ENCODE results near the gene PGPEP1.

Gene PGPEP1, protein sequence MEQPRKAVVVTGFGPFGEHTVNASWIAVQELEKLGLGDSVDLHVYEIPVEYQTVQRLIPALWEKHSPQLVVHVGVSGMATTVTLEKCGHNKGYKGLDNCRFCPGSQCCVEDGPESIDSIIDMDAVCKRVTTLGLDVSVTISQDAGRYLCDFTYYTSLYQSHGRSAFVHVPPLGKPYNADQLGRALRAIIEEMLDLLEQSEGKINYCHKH

GRCh38 chr19:18340190-18340989 is at the start of gene PGPEP1:
TSS of gene PGPEP1 (plus strand) at chr19:18340598. CDS start at chr19:18340682, 84 bp downstream.
- DNase-seq: peak; percentile 18 to 59 (median 39)

DNA sequence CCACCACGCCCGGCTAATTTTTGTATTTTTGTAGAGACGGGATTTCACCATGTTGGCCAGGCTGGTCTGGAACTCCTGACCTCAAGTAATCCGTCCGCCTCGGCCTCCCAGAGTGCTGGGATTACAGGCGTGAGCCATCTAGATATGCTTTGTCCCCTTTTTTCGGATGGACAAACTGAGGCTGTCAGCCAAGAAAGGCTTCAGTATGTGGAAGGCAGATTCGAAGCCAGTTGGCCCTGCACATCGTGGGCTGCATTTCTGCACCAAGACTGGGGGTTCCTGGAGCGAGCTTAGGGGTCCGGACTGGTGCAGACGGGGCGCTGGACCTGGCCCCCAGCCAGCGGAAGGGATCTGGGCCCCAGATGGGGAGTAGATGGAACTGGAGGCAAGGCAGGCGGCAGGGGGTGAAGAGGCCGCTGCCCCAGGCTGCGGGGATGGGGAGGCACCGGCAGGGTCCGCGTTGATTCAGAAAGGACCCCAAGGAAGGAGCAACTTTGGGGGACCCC is 49.3 kb upstream of the PGPEP1 start:
- DNase-seq: peak in 3 of 6 experiments; percentile 38 to 62 (median 44)

GRCh38 chr19:18291590-18292461 is 48.6 kb upstream of the PGPEP1 start:
- peak; percentile 50 to 78 (median 63) for DNase-seq

DNA sequence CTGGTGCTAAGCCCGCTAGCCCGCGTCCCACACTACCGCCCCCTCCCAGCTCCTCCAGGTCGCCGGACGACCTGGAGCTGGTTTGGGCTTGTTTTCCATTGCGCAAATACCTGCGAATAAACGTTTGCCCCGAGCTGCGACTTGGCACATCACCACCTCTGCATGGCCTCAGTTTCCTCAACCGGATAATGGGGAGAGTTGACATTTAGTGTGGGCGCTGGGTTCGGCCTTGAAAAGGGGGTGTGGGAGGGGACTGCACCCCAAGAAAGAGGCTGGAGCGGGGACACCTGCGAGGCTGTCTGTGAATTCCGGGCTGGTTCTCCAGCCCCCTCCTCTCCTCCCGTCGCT is 48.0 kb upstream of the PGPEP1 start:
- peak in 4 of 6 experiments; percentile 32 to 54 (median 44) for DNase-seq

DNA sequence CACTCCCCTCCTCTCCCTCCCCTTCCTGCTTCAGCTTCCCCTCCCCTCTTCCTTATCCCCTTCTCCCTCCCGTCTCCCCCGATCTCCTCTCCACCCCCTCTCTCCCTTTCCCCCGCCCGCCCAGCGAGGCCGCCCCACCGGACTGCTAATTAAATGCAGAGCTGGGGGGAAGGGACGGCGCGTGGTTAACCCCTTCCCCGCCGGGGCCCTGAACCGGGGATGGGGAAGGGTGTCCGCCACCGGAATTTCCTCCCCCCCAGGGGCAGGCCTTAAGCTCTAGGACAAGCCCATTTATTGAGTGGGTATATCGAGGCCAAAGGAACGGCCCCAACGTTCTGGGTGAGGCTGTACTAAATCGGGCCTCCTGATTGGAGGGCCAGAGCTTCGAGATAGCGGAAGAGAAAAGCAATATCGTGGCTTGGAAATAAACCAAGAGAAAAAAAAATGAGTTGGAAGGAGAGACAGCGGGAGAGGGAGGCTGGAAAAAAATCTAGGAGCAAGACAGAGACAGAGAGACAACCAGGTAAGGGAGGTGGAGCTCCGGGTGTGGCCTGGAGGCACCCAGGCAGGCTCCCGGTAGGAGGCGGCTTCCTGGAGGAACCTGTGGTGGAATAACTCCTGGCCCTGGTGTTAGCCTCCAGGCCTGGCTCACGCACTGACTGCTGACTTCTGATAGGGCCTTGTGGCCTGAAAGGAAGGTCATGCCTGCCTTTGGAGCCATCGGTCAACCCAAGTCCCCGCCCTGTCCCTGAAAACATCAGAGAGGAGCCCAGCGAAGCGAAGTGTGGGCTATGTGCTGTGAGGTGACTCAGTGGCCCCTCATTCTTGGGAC is 47.4 kb upstream of the PGPEP1 start:
- DNase-seq: peak in 1 of 6 experiments; percentile 38

DNA sequence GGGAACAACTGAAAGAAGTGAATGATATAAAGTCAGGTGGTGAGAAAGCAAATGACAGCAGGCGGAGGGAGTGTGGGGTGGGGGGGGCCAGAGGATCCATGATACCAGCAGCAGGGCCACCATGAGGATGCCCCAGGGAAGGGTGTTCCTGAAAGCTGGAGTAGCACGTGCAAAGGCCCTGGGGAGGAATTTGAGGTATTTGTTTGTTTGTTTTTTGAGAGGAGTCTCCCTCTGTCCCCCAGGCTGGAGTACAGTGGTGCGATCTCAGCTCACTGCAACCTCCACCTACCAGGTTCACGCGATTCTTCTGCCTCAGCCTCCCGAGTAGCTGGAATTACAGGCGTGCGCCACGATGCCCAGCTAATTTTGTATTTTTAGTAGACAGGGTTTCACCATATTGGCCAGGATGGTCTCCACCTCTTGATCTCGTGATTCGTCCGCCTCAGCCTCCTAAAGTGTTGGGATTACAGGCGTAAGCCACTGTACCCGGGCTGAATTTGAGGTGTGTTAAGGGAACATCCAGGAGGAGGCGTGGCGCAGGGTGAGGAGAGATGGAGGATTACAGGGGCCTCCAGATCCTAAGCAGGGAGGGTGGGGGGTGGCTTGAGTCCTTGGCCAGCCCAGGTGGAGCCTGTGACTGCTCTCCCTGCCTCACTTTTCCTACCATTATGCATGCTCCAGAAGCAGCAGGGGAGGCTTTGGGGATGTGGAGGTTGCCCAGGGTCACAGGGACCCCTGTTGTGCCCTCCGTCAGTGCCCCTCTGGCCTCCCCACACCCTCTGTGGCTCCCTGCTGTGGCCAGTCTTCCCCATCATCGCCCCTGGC is 46.5 kb upstream of the PGPEP1 start:
- no peak for DNase-seq

DNA sequence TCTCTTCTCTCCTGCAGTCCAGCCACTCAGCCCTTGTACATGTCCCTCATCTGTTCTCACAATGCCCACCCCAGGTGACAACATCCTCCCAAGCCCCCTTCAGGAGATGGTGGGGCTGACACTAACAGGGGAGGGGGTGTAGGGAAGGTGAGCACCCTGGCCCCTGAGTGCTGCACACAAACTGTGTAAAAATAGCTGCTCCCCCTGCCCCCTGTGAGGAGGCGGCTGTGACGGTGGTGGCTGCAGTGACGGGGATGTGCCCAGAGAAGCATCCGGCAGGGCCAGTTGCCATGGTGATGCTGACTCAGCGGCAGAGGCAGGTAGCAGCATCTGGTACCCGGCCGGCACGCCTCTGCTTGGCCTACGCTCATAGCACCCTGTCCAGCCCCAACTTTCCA is 45.9 kb upstream of the PGPEP1 start:
- DNase-seq: peak; percentile 72 to 83 (median 80)

- no peak for DNase-seq
Measured at GRCh38 chr19:18295034-18295451, 45.4 kb upstream of the PGPEP1 start.

DNA sequence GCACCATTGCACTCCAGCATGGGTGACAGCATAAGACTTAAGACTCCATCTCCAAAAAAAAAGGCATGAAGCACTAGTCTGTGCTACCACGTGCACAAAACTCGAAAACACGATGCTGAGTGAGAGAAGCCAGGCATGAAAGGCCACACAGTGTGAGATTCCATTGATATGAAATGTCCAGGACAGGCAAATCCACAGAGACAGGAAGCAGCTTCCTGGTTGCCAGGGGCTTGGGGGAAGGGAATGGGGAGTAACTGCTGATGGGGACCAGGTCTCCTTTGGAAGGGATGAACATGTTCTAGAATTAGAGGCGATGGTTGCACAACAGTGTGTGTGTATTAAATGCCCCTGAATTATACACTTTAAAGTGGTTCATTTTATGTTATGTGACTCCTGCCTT is 43.1 kb upstream of the PGPEP1 start:
- DNase-seq: no peak

DNA sequence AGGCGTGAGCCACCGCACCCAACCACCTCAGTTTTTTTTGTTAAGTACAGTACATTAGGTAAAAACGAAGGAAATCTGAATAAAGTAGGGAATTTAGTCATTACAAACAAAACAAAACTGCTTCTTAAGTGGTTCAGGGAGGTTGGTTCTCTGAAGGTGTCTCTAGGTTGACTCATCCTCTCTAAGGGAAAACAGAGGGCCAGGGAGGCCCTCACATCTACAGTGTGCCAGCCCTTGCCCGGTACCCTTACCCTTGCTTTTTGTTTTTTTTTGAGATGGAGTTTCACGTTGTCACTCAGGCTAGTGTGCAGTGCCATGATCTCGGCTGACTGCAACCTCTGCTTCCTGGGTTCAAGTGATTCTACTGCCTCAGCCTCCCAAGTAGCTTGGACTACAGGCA is 41.8 kb upstream of the PGPEP1 start:
- DNase-seq: no peak

DNA sequence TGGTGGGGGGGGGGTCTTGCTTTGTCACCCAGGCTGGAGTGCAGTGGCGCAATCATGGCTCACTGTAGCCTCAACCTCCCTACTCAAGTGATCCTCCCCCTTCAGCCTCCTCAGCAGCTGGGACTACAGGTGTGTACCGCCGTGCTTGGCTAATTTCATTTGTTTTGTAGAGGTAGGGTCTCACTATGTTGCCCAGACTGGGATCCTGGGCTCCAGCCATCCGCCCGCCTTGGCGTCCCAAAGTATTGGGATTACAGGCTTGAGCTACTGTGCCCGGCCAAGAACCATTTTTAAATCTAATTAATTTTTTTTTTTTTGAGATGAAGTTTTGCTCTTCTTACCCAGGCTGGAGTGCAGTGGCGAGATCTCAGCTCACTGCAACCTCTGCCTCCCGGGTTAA is 40.7 kb upstream of the PGPEP1 start:
- DNase-seq: no peak

DNA sequence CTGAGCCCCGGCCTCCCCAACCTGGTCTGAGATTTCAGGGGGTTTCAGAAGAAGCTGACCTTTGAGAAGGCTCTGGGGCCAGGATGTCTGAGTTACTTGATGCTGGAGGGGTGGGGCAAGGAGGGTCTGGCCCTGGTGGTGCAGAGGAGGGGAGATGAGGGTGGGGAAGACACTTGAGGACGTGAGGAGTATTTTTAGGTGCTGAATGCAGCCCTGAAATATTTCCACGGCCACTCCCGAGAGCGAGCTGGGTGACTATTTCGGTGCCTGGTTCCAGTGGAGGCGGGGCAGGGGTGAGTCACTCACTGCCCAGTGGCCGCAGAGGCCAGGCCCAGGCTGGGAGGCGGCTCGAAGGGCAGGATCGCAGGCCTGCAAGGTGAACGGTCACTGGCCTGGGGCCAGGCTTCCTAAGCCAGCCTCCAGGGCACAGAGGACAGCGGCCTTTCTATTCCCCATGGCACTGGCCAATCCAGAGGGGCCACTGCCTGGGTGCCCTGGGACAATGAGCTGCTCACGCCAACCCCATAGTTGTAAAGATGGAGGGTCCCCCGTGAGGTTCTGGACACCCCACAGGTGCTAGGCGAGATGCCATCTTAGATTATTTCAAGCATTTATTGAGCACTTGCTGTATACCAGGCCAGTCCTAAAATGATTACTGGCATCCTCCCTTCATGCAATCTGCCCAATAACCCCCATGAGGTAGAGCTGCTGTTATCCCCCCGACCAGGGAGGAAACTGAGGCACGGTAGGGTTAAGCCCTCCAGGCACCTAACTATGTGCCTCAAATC is 39.3 kb upstream of the PGPEP1 start:
- DNase-seq: no peak

DNA sequence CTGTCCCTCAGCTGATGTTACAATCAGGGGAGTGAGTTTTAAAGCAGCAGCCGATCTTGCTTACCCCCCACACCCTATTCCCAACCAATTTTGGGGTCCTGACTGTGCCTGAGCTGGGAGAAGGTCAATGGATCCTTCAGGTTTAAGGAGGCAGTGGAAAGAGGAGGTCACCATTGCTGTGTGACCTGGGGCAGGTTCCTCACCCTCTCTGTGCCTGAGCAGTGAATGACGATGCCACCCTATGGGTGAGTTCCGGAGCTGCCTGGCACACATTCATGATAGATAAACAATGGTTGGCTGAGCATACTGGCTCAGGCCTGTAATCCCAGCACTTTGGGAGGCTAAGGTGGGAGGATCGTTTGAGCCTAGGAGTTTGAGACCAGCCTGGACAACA is 38.7 kb upstream of the PGPEP1 start:
- no peak for DNase-seq

GRCh38 chr19:18304208-18304457 is 36.3 kb upstream of the PGPEP1 start:
- DNase-seq: peak in 2 of 6 experiments; percentile 39 to 40

DNA sequence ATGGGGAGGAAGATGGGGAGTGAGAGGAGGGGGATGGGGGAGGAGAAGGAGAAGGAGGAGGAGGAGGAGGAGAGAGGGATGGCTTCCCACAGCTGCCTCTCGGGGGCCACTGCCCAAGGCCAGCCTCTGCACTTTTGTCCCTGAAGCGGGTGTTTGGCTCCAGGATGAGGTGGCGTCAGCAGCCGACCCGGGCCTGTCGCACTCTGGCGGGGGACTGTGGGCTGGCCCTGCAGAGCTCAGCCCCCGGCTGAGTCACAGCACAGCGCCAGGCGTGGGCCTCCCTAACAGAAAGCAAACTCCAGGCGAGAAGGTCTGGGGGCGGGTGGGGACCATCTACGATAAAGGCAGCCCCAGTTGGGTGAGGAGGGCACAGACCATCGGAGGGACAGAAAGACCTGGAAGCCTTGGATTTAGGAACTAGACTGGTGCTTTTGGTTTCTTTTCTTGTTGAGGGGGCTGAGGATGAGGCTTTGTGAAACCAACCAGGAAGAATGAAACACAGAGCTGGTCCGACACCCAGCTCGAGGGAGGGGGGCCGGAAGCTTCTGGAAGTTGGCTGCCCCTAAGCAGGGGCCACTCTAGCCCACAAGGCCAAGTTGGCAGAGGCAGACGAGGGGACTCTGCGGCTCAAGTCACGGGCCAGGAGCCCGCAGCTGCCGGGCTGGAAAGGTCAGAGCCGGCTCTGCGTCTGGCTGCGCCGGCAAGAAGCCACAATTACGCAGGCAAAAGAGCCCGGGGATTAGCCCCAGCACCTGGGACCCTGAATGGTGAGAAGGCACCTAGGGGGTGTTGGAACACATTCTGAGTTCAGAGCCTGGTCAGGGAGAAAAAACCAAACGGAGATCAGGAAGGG is 35.7 kb upstream of the PGPEP1 start:
- DNase-seq: peak; percentile 47 to 72 (median 61)

DNA sequence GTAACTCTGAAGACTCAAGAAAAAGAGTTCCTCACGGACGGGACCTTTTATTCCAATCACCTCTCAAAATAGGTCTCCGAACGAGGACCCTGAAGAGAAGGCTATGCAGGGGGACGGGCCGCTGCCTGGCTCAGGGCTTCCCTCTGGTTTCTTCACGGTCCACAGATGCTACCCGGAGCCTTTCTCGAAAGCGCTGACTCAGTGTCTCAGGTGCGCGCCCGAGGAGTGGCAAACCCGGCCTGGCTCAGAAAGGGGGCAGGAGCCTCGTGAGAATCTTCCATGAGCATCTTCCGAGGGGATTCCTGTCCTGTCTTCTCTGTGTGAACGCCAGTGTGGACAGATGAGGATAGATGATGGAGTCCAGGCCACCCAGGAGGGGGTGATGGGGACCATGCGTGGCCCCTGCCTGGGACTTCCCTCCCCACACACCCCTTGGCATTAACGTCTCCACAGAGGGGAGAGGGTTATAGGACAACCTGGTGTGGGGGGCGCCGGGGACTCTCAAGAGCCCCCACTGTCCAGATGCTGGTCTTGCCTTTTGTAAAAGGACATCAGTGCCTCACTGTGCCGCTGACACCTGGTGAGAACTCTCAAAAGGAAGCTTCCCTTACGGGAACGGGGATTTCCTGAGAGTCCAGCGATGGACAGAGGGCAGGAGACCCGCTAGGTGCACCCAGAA is 34.0 kb upstream of the PGPEP1 start:
- DNase-seq: no peak

DNA sequence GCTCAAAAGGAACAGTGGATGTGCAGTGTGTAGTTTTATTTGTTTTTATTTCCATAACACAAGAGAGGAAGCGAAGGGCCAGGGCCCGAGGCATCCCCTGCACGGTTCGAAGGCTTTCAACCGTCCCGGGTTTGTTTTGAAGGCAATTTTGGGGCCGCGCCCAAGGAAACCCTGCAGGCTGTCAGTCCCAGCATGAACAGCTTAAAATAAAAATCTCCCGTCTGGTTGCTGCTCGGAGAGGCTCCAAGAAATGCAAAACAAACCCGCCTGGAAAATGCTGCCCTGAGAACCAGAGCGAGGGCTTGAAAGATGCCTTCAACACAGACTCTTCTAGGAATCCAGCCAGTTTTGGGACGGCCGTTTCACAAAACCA is 33.5 kb upstream of the PGPEP1 start:
- DNase-seq: peak in 2 of 6 experiments; percentile 23 to 32

DNA sequence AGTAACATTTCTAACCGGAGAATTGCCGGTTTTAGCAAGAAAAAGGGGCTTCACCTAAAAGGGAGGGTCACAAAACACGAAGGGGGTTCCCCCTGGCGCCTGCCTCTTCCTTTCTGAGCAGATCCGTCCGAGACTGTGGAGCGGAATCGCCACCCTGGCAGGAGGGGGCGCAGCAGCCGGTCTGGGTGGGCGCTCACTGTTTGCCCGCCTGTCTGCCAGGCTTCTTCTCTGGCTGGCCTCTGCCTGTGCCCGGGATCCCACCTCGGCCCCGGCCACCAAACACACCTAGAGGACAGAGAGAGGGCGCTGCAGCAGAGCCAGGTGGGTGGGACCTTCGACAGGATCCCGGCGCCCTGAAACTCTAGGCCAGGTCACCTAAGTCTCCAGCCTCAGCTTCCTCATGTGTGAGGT is 33.1 kb upstream of the PGPEP1 start:
- peak in 3 of 6 experiments; percentile 13 to 21 (median 20) for DNase-seq

Data from stimulated activated naive CD4-positive, alpha-beta T cell (primary cell).